GM18519 (cell line): ENCODE data around the gene IFI27.
"Not testable (repeated sequence)": the region's sequence is repeated elsewhere in the genome, so short reads cannot be mapped to it uniquely, and the experiment has no call there.

Source experiments
- ATAC-seq: cut with Tn5 transposase; IDR thresholded peaks from one replicate; pipeline ENCODE4 v1.9.1; 2021; ENCODE audit warnings: mild to moderate bottlenecking, moderate library complexity; ENCODE audit not compliant: unreplicated experiment, low FRiP score

IFI27 gene

DNA sequence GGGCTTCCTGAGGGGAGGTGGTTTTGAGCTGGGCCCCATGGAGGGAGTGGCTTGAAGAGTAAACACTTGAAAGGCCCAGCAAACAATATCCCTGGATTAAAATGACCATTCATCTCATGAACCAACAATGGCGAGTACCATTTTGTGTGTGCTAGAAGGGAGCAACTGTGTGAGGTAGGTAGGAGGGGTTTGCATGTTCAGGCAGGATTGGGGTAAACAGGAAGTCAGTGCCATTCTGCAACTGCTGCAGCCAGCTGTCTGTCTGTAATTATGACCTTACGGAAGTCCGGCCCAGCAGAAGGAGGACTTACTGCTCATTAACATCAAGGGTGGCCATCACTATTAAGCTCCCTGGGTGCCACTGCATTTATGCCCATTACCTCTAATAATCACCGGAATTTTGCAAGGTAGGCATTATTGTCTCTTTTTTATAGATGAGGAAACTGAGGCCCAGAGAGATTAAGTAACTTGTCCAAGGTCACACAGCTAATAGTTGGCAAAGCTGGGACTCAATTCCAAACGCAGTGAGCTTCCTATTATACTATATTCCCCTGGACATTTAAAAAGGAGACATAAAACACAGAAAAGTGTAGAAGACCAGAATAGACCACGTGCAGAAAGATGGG is 35.5 kb downstream of the IFI27 start:
- no peak for ATAC-seq

DNA sequence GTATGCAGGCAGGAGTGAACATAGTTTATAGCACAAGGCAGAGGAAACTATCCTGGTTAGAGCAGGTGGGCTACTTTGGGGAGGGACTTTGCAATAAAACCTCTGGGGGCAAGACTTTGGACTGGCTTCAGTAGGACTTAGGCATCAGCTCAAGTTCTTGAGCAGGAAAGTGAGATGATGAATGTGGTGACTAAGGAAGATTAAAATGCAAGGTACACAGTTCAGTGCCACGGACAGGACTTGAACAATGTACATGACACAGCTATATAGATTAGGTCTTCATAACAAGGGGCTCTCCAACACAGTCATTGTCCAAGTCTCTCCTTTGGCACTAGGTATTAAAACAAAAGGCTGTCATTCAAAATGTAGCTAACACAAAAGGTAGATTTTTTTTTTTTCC is 42.1 kb downstream of the IFI27 start:
- no peak for ATAC-seq

DNA sequence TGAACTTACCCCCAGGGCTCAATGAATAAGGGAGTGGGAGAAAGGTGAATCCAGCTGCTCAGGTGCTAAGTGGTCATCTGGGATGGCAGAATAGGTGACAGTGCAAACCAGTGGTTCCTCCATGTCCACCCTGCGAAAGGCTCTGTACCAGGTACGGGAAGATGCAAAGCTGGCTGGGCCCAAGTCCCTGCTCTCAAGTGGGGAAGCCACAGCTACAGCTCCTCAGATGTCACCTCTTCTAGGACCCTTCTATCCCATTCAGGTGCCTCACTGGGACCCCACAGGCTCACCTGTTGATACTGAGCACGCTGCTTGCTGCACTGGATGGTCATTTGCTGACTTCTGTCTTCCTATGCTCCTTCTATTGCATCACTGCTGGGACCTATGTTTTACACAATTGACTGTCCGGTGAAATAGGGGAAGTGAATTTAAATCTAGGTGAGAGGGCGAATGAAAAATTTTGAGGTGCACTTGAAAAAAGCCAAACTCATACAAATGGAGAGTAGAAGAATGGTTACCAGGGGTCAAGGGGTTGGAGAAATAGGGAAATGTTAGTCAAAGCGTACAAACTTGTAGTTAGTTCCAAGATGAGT is 43.3 kb downstream of the IFI27 start:
- ATAC-seq = no peak

DNA sequence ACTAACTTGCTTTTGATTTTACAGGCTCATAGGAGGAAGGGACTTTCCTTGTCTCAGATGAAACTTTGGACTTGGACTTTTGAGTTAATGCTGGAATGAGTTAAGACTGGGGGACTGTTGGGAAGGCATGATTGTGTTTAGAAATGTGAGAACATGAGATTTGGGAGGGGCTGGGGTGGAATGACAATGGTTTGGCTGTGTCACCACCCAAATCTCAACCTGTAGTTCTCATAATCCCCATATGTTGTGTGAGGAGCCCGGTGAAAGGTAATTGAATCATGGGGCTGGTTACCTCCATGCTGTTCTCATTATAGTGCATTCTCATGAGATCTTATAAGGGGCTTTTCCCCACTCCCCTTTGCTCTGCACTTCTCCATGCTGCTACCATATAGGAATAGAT is 45.6 kb downstream of the IFI27 start:
- not testable (repeated sequence) for ATAC-seq

DNA sequence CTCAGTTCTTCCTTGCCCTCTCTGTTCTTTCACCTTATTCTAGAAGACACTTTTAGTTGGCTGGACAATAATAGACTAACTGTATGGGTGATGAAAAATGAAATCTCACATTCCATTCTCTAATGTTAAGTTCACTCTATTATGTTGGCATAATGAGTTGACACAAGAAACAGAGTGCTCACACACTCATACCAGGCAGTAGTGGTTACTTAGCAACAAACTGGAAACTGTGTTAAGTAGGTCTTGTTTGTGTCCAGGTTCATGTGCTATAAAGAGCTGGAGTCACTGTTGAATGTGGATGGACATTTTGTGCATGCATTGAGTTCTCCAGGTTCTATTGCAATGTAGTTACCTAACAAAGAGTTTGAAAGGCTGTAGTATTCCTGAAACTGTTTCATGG is 46.7 kb downstream of the IFI27 start:
- ATAC-seq = no peak

DNA sequence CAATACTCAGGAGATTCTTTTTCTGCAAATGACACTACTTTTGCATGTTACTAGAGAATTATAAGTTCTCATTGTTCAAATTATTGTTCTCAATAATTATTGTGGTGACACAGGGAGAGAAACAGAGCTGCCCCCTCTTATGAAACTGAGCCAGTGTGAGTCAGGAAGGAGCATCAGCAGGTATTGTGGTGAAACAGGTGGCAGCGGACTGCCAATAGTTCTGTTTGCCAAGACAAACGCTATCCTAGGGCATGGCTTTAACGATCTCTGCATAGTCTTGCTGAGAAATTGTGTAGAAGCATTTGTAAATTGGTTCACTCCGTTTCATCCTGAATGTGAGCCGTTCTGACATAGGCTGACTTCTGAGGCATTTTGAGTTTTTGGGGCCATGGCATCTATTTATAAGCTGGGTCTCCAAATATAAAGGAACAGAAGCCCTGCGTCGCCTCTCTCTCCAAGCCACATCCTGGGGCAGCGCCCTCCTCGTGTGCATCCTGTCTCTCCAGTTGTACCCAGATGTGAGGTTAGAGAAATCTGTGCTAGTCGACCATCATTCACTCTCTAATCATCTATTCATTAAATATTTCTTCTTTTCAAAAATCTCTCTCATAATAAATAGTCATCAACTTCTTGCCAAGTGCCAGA is 47.8 kb downstream of the IFI27 start:
- no peak for ATAC-seq

DNA sequence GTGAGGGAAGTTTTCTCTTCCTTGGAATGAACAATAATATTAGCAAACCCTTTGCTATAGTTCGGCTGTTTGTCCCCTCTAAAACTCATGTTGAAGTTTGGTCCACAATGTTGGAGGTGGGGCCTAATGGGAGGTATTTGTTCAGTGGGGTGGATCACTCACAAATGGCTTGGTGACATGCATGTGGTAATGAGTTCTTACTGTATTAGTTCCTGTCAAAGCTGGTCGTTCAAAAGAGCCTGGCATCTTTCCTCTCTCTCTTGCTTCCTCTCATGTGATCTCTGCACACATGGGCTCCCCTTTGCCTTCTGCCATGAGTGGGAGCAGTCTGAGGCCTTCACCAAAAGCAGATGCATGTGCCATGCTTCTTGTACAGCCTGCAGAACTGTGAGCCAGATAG is 50.5 kb downstream of the IFI27 start:
- no peak for ATAC-seq

DNA sequence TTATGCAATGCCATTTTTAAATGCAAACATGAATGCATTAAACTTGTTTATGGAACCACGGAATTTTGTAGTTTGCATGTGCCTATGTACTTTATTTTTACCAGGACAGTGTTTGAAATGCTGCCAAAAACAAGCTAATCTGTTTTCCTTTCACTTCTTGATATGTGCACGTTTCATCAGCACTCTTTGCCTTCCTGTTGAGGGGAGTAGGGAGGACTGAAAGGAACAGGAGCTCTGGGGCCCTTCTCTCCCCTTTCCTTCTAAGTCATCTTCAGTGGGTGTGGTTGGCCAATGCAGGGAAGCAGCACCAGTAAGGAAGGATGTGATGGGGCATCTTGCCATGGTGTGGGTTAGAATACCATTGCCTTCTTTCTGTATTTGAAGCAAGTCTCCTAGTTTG is 51.4 kb downstream of the IFI27 start:
- no peak for ATAC-seq

DNA sequence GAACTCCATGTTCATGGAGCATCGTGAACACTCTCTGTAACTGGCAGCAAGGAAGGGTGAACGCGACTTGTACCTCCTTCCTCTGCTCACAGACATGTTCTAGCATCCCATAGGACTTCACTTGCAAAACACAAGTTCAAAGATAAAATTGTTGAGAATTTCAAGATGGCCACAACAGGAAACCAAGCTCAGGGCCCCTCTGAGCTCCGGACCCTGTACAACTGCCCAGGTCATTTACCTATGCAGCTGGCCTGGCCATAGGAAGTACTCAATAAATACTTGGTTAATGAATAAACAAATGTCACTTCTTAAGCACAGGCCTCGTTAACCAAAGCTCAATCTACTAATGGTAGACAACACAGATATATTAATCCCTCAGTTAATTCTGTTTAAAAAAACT is 51.9 kb downstream of the IFI27 start:
- ATAC-seq = no peak

DNA sequence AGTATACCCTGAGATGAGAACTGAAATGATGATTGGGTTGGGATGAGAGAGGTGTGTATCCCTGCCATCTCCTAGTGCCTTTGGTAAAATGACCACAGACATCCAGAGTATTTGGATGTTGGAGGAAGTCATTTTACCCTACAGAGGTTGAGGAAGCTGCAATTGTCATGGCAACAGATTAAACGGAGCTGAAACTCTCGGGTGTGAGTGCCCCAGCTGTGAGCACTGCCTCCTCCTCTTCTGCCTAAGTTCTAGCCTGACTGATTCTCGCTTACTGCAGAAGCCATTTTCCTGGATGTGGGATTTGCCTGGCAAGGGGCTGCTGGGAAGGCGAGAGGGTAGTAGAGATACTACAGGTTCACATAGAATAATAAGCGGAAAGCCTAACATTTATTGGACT is 53.3 kb downstream of the IFI27 start:
- ATAC-seq = no peak

DNA sequence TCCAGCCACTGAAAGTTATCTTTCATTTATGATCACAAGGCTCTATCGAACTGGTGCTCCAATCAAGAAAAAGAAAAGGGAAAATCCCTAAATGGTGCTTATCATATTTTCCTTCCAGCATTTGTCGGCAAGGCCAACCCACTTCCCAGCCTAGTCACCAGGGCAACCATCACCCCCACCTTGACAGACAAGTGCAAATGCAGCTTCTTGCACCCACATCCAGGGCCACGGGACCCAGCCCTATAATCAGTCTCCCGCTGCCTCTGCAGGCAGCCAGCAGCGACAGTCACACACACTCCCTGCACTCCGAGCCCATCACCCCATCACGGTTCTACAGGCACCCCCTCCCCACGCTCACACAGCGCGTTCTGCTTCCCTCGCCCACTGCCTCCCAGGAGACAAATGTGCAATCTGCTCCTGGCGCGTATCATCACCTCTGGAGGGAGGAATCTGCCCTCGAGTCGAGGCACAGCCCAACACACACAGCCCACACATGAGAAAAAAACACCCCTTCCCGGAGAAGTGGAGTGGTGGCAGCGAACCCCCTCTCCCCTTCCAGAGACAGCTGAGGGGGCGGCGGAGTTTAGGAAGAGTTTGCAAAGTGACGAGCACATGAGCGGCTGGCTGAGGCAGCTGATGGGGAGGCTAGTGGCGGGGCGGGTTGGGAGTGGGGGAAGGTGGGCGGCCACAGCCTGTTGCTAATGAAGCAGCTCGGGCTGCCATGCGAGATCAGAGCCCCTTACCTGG is 54.3 kb downstream of the IFI27 start:
- no peak for ATAC-seq

DNA sequence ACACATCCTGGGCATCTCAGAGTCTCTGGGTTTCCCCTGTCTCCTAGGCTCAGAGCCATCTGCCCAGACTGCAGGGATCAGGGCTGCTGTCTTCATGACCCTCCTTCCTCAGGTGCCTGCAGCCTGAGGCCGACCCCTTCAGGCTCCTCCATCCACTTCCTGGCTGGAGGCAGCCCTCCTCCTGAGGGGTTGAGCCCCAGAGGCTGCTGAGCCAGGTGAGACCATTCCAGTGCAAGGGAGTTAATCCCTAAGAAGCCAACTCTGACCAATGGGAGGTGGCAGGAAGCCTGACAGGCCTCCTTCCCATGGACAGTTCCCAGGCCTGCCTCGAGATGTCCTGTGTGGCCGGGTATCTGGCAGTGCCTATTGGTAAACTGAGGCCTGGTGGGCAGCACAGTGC is 55.2 kb downstream of the IFI27 start:
- ATAC-seq = no peak
